ENCODE data around the gene CMSS1. TPM values are rescaled to one million over a fixed set of nuclear protein-coding genes. Genes with fewer than 3 reads are reported as not detected.

Gene CMSS1
- total and polyA plus RNA-seq, 2 donors (not counting 1 experiment from before 2014, with no cell fraction given): 7.3 to 22.8 TPM

GRCh38 chr3:100209169-100209568 lies 391.5 kb downstream of the CMSS1 start:
- Mint-ChIP-seq H3K27ac (no peak overlapping the region), H3K27me3 (no peaks in the 10 kb centered on the region), H3K9me3 (ENCODE audit: insufficient read depth) (no peaks in the 10 kb centered on the region), H3K4me1 (peaks cover 7% of the 10 kb centered on the region), H3K4me3 (no peak overlapping the region)
- CTCF ChIA-PET: no interaction called here
- Histone ChIP-seq H3K36me3 (replicated peaks in 1 of 2; ENCODE audit: control extremely low read depth in 1 of 2, control insufficient read depth in 1 of 2, extremely low read depth in 1 of 2, insufficient read depth in 2 of 2, low read length in 1 of 2) (no peaks in the 10 kb centered on the region), H3K4me2 (replicated peaks; ENCODE audit: low read depth, low read length, poor library complexity, severe bottlenecking) (no peak overlapping the region), H3K9ac (ENCODE audit: low read length) (no peak overlapping the region), H3K79me2 (ENCODE audit: control insufficient read depth, insufficient read depth, low read length) (no peaks in the 10 kb centered on the region), H2AFZ (ENCODE audit: insufficient read depth, low read depth, low read length, poor library complexity, severe bottlenecking) (no peak overlapping the region), H3K4me3 (ENCODE audit: control extremely low read depth in 1 of 5, extremely low read depth in 1 of 5, insufficient read depth in 1 of 5, low read depth in 2 of 5, low read length in 4 of 5) (no peak overlapping the region), H3K4me1 (ENCODE audit: control insufficient read depth in 2 of 2, insufficient read depth in 2 of 2, low read length in 2 of 2) (peaks cover 0 to 2% of the 10 kb centered on the region in 2 donors), H3K27me3 (replicated peaks in 1 of 4; ENCODE audit: control extremely low read depth in 1 of 4, control insufficient read depth in 3 of 4, insufficient read depth in 4 of 4, low read length in 3 of 4) (no peaks in the 10 kb centered on the region), H4K20me1 (ENCODE audit: control insufficient read depth, insufficient read depth, low read length, poor library complexity, severe bottlenecking) (no peaks in the 10 kb centered on the region), H3K27ac (ENCODE audit: low read length in 2 of 2) (no peak overlapping the region), H3K9me3 (ENCODE audit: control extremely low read depth in 1 of 3, control insufficient read depth in 2 of 3, insufficient read depth in 1 of 3, low read length in 2 of 3) (no peaks in the 10 kb centered on the region)
- no peak for DNase-seq
- no CpG with 5 or more reads among the region's 2 CpGs for WGBS (ENCODE audit: insufficient coverage)
- intact Hi-C loops (cut with micrococcal nuclease): no loop called here
- no peak for ATAC-seq (ENCODE audit: low read depth)
- POLR2A ChIA-PET: no interaction called here
- TF ChIP-seq CTCF (IDR thresholded peaks at IDR 0.05): no peak
- TF ChIP-seq EZH2 (IDR thresholded peaks at IDR 0.05; ENCODE audit: borderline replicate concordance, insufficient read depth, low read depth, low read length, poor library complexity, severe bottlenecking): no peak

DNA sequence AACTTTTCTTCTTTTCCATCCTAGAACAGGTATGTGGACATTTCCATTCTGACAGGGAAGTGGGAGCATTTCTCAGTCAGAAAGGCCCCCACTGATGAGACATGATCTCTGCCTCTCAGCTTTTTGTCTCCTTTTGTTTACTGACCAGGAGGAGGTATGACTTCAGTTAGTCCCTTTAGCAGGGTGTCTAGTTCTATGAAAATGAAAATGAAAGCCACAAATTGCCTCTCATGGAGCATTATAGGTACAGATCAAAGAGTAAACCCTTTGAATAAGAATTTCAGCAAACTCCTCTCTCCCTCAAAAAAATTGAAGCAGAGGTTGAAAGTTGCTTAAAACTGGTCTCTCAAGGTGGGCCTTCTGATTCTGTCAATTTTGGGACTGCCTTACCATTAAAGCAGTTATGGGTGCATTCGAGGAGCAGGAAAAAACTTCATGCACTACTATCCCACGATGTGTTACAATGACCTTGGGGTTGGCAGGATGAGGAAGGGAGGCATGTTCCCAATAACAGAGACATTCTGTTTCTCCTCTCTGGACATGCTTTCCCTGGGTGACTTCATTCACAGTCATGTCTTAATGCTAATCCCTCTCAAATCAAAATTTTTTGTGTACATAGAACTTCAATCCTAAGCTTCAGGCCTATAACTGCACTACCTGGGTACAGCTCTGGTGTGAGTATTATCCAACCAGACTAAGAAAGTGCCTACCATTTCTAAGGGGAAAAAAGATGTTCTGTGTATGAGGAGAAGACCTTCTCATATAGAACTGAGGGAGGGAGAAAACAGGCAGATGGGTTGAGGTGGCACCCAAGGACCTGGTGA lies 392.5 kb downstream of the CMSS1 start:
- no peaks in the 10 kb centered on the region for H3K9me3 ChIP-seq (ENCODE audit: control extremely low read depth in 1 of 3, control insufficient read depth in 2 of 3, insufficient read depth in 1 of 3, low read length in 2 of 3)
- intact Hi-C loops (cut with micrococcal nuclease): no loop called here
- ATAC-seq (ENCODE audit: low read depth): no peak
- H3K27ac ChIP-seq (ENCODE audit: low read length in 2 of 2): no peak overlapping the region
- DNase-seq: peak; percentile 5
- H3K79me2 ChIP-seq (ENCODE audit: control insufficient read depth, insufficient read depth, low read length): no peaks in the 10 kb centered on the region
- Mint-ChIP-seq H3K27ac (no peak overlapping the region), H3K4me1 (peaks cover 7% of the 10 kb centered on the region), H3K4me3 (peak overlapping the region; percentile 23), H3K27me3 (no peaks in the 10 kb centered on the region), H3K9me3 (ENCODE audit: insufficient read depth) (no peaks in the 10 kb centered on the region)
- no peaks in the 10 kb centered on the region for H3K27me3 ChIP-seq (replicated peaks in 1 of 4; ENCODE audit: control extremely low read depth in 1 of 4, control insufficient read depth in 3 of 4, insufficient read depth in 4 of 4, low read length in 3 of 4)
- H3K4me3 ChIP-seq (ENCODE audit: control extremely low read depth in 1 of 5, extremely low read depth in 1 of 5, insufficient read depth in 1 of 5, low read depth in 2 of 5, low read length in 4 of 5): no peak overlapping the region
- peak overlapping the region; percentile 50 for H3K4me2 ChIP-seq (replicated peaks; ENCODE audit: low read depth, low read length, poor library complexity, severe bottlenecking)
- peak overlapping the region; percentile 59 for H2AFZ ChIP-seq (ENCODE audit: insufficient read depth, low read depth, low read length, poor library complexity, severe bottlenecking)
- POLR2A ChIA-PET: no interaction called here
- WGBS (ENCODE audit: insufficient coverage): no CpG with 5 or more reads among the region's 2 CpGs
- CTCF ChIA-PET: no interaction called here
- H3K4me1 ChIP-seq (ENCODE audit: control insufficient read depth in 2 of 2, insufficient read depth in 2 of 2, low read length in 2 of 2): peaks cover 0 to 2% of the 10 kb centered on the region in 2 donors
- H4K20me1 ChIP-seq (ENCODE audit: control insufficient read depth, insufficient read depth, low read length, poor library complexity, severe bottlenecking): no peaks in the 10 kb centered on the region
- H3K36me3 ChIP-seq (replicated peaks in 1 of 2; ENCODE audit: control extremely low read depth in 1 of 2, control insufficient read depth in 1 of 2, extremely low read depth in 1 of 2, insufficient read depth in 2 of 2, low read length in 1 of 2): no peaks in the 10 kb centered on the region
- TF ChIP-seq EZH2 (IDR thresholded peaks at IDR 0.05; ENCODE audit: borderline replicate concordance, insufficient read depth, low read depth, low read length, poor library complexity, severe bottlenecking) (no peak), CTCF (IDR thresholded peaks at IDR 0.05) (no peak)
- peak overlapping the region; percentile 8 for H3K9ac ChIP-seq (ENCODE audit: low read length)

Data from B cell (primary cell).